GM12878 (cell line): ENCODE measurements around the gene COQ9.

Experiments used
- CTCF ChIP-seq, 3 experiments: IDR thresholded peaks in 2 of 3; conservative IDR thresholded peaks in 1 of 3; 2 replicates each; pipeline ENCODE4 v1.5.1; 2011; ENCODE audit warnings: low read depth in 3 of 3, low read length in 3 of 3, mild to moderate bottlenecking in 3 of 3, control low read depth in 2 of 3, moderate library complexity in 2 of 3, inconsistent platforms in 1 of 3, mixed read lengths in 1 of 3; ENCODE audit not compliant: control insufficient read depth in 2 of 3, insufficient read depth in 1 of 3; ENCODE audit errors: extremely low read depth in 1 of 3
- KDM1A ChIP-seq: fragments of 200-600 bp; sonication (generic); IDR thresholded peaks from 2 replicates; pipeline ENCODE4 v1.6.1; 2016; ENCODE audit warnings: borderline replicate concordance
- MEF2A ChIP-seq: IDR thresholded peaks from 2 replicates; pipeline ENCODE4 v1.6.1; 2011; ENCODE audit warnings: low read depth, mild to moderate bottlenecking, low read length, moderate library complexity; ENCODE audit not compliant: insufficient read depth
- POLR2A ChIP-seq: IDR thresholded peaks from 2 replicates; pipeline ENCODE4 v1.6.1; 2011; ENCODE audit warnings: low read depth, mild to moderate bottlenecking, low read length
- REST ChIP-seq: IDR thresholded peaks from 2 replicates; pipeline ENCODE4 v1.6.1; 2012; ENCODE audit warnings: mild to moderate bottlenecking, low read depth, low read length
- USF2 ChIP-seq: IDR thresholded peaks from 2 replicates; pipeline ENCODE4 v1.6.1; 2011; ENCODE audit warnings: low read depth, low read length, improper control_type of control experiment, borderline replicate concordance
- ZNF384 ChIP-seq: IDR thresholded peaks from 2 replicates; pipeline ENCODE4 v1.6.1; 2012; ENCODE audit warnings: low read depth, mild to moderate bottlenecking, low read length, improper control_type of control experiment, borderline replicate concordance

- TF ChIP-seq ZNF384 (no peak), CTCF (IDR thresholded peaks at IDR 0.05 in 2 of 3, conservative IDR thresholded peaks at IDR 0.05 in 1 of 3; ENCODE audit: control insufficient read depth in 2 of 3, extremely low read depth in 1 of 3, insufficient read depth in 1 of 3, low read depth in 3 of 3, low read length in 3 of 3) (no peak), REST (no peak), MEF2A (no peak), KDM1A (no peak), USF2 (no peak), POLR2A (no peak)
These were observed 37.3 kb downstream of the COQ9 start for GRCh38 chr16:57484515-57485005.
